GM18498 (cell line): Measurements from ENCODE around the gene COPG2.
A peak's percentile ranks its signal among the peaks of the same experiment; 100 is the strongest.
"Not testable (repeated sequence)": the region's sequence is repeated elsewhere in the genome, so short reads cannot be mapped to it uniquely, and the experiment has no call there.

Experiments used
- ATAC-seq: cut with Tn5 transposase; IDR thresholded peaks from one replicate; pipeline ENCODE4 v1.9.1; 2021; ENCODE audit warnings: mild to moderate bottlenecking, moderate library complexity; ENCODE audit not compliant: unreplicated experiment

Gene COPG2, protein sequence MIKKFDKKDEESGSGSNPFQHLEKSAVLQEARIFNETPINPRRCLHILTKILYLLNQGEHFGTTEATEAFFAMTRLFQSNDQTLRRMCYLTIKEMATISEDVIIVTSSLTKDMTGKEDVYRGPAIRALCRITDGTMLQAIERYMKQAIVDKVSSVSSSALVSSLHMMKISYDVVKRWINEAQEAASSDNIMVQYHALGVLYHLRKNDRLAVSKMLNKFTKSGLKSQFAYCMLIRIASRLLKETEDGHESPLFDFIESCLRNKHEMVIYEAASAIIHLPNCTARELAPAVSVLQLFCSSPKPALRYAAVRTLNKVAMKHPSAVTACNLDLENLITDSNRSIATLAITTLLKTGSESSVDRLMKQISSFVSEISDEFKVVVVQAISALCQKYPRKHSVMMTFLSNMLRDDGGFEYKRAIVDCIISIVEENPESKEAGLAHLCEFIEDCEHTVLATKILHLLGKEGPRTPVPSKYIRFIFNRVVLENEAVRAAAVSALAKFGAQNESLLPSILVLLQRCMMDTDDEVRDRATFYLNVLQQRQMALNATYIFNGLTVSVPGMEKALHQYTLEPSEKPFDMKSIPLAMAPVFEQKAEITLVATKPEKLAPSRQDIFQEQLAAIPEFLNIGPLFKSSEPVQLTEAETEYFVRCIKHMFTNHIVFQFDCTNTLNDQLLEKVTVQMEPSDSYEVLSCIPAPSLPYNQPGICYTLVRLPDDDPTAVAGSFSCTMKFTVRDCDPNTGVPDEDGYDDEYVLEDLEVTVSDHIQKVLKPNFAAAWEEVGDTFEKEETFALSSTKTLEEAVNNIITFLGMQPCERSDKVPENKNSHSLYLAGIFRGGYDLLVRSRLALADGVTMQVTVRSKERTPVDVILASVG

DNA sequence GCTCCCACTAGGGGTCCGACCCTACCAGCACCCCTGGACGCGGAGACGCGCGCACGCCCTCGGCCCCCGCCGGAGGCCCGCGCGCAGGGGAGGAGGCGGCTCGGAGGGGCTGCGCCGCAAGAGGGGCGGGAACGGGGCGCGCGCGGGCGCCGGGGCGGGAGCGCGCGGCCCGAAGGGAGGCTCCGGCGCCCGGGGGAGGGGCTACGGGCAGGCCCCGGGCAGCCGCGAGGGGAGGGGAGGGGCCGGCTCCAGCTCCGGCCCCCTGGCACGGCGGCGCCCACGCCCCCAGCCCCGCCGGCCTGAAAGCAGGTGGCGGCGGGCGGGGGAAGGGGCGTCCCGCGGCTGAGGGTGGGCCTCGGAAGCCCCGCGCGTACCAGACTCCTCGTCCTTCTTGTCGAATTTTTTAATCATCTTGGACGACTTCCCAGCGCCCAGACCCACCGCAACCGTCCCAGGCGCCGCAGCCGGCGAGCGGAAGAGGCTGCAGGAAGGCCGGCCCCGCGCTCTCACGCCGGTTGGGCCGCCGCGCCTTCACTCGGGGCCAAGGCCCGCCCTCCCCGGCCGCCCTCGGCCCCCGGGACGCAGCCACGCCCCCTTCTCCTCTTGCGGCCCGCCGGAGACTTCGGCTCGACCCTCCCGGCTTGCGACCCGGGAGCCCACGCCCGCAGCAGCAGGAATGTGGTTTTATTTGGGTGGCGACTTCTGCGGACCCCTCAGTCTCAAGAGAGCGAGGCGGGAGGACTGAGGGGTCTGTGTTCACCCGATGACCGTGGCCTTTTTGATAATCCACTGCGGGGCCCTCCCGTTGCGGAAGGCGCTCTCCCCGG, at the start of gene COPG2:
TSS of gene COPG2 (minus strand) at position 491 of the 827 bp plus-strand sequence. CDS start at position 411, 80 bp downstream.
- peak; percentile 97 for ATAC-seq

DNA sequence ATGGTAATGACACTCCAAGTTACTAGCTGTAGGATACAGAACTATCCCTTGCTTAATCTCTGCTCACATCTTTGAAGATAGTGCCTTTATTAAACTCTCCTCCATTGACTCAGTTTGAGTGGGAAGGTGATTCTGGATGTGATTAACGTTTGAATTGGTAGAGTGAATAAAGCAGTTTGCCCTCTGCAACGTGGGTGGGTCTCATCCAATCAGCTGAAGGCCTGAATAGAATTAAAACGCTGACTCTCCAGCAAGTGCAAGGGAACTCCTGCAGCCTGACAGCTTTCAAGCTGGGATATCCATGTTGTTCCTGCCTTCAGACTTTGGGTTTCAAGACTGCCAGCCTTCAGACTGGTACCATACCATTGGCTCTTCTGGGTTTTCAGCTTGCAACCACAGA, 43.9 kb upstream of the COPG2 start:
- no peak for ATAC-seq

DNA sequence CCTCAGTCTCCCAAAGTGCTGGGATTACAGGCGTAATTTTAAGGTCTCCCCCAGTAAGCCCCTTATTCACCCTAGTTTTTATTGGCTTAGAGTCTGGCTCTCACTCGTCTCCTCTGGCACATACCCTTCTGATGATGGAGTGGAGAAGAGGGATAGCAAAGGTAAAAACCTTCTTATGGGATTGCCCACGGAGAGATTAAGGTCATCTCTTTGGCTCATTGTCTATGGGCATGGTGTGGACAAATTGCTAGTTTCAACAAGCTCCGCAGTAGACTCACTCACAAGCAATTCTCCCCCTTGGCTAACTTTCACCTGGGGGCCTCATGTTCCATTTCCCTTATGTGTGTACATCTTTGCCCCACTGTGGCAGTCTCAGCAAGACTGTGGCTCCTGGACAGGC, 40.2 kb upstream of the COPG2 start:
- ATAC-seq, result no peak

DNA sequence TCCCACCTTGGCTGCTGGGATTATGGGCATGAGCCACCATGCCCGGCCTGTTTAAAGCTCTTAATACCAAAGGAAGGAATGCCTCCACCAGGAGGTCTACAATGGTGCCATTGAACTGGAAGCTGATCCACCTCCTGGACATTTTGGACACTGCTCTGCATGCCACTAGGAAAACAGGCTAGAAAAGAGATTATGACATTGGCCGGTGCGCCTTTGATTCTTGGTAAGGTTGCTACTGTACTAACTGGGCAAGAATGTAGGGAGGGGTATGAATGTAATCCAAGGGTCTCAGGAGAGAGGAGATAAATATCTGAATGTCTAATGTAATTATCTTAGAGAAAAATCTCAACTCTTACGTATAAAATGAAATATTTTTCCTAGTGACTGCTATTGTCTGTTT, 39.5 kb upstream of the COPG2 start:
- ATAC-seq, result no peak

DNA sequence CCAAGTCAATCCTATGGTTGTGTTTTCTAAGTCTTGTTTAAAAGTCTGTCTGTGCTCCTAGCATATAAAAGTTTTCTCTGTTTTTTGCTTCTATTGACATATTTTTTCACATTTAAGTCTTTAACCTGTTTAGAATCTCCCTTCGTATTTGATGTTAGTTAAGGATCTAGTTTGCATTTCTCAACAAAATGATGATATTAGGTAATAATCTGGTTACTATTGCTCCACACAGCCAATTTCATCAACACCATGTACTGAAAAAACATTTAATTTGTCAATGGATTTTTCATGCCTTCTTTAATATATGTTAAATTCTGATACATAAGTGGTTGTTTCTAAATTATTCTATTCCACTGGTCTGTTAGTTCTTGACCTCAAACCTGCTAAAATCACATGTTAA, 35.3 kb upstream of the COPG2 start:
- ATAC-seq, result no peak

DNA sequence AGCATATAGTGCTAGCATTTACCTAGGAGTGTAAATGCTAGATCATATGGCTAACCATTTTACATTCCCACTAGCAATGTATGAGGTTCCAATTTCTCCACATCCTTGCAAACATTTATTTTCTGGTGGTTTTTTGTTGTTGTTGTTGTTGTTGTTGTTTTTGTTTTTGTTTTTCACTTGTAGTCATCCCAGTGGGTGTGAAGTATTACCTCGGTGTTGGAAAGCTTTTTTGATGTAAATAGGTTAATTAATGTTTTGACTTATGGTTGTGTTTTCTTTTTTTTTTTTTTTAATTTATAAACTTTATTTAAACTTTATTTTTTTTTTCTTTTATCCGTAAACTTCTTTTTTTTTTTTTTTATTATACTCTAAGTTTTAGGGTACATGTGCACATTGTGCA, 33.1 kb upstream of the COPG2 start:
- ATAC-seq, result no peak

DNA sequence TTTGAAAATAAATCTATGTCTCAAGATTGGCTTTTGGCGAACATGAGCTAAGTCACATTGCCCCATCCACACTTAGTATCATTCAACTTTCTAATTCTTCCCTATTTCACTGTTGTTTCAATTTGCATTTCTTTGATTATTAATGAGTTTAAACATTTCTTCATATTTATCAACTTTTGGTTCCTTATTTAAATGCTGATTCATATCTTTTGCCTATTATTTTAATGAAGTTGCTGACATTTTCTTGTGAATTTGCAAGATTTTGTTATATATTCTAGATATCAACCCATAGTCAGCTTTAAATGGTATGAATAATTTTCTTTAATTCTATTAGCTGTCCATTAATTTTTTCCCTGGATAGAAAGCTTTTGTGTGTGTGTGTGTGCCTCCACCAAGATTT, 32.2 kb upstream of the COPG2 start:
- ATAC-seq, result no peak

DNA sequence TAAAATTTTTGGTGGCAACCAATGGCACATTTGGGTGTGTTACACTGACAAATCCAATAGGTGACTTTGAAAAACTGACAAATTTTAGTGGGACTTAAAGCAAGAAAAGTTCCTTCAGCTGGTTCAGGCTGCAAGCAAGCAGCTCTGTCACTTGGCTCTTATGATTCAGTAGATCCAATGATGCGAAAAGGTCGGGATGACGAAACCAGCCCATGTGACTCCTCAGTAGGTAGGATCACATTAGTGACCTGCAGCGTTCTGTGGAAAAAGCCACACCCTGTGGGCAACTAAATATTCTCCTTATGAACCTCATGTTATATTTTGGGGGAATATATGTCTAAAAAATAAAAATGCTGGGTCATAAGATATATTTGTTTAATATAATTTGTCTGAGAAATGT, 31.1 kb upstream of the COPG2 start:
- ATAC-seq, result no peak

DNA sequence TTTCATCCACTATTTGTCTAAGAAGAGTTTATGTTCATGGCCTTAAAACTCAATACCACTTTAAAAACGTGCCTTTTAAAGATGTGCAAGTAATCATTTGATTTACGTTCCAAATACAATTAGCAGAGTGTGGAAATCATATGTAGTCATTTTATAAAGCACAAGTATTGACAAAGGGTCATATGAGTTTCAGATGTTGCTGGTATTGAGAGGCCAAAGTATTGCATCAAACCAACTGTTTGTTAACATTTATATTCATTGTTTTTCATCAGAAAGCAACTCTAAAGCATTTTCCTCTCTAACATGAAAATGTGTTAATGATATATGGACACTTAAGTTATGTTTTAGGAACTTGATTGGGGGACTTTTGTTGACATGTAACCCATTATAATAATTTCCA, 29.3 kb upstream of the COPG2 start:
- no peak for ATAC-seq

DNA sequence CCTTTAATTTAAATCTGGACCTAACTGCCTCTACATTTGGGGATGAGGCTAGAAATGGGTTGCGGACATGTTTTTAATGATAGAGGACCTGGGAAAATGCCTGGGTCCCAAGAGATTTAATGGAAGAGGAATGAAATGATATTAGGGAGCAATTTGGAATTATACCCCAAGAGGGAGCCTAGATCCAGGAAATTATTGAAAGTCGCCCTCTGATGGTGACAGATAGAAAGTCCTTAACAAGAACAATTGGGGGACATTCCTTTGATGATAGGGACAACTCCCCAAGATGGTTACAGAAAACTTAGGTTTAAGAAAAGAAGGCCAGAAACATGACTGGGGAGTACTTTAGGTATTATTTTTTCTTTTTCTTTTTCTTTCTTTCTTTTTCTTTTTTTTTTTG, 27.3 kb upstream of the COPG2 start:
- no peak for ATAC-seq

DNA sequence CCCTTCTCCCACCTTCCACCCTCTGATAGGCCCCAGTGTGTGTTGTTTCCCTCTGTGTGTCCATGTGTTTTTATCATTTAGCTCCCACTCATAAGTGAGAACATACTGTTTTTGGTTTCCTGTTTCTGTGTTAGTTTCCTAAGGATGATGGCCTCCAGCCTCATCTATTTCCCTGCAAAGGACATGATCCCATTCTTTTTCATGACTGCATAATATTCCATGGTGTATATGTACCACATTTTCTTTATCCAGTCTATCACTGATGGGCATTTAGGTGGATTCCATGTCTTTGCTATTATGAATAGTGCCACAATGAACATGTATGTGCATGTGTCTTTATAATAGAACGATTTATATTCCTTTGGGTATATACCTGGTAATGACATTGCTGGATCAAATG, 23.8 kb upstream of the COPG2 start:
- not testable (repeated sequence) for ATAC-seq

DNA sequence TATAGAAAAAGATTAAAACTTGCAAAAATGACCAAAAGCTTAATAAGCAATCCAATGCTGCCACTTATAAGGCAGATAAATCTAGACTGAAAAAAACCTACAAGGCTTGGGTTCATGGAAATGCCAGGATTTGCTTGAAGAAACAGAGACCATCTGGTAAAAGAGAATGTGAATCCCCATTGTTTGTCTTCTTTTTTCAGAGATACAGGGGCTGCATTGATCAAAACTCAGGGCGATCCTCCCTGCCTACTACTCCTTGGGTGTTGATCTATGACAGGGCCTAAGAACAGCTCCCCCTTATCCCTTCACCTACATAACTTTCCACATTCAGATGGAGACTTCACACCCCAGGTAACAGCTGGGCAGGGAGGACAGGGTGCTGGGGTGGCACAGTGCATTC, 21.1 kb upstream of the COPG2 start:
- no peak for ATAC-seq

DNA sequence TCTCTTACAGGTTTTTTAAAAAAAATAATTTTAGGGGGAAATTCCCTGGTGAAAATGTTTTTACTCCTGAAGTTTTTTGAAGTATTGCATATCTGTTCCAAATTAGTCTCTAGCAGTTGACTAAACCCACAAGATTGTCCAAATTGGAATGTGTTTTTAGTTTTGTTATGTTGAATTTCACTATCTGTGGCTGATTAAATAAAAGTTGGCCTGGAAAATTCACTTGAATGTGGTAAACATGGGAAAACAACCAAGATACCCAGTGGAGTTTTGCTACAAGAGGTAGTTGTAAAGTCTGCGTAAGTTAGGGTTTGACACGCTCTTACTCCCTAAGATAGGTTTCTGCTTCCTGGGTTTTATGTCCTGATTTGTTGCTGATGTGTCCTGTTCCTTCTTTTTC, 14.5 kb upstream of the COPG2 start:
- no peak for ATAC-seq

DNA sequence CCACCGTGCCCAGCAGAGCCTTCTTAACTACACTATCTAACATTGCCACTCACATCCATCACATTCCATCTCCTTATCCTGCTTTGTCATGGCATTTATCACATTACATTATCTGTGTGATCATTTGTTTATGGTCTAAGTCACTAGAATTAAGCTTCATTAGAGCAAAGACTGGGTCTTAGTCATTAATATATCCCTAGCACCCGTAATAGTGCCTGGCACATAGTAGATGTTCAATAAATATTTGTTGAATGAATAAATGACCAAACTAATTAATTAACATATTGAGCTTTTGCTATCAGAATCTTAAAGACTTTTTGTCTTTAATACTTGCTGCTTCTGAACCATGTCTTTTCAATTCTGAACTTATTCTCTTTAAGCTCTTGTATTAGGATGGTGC, 5.9 kb upstream of the COPG2 start:
- no peak for ATAC-seq

DNA sequence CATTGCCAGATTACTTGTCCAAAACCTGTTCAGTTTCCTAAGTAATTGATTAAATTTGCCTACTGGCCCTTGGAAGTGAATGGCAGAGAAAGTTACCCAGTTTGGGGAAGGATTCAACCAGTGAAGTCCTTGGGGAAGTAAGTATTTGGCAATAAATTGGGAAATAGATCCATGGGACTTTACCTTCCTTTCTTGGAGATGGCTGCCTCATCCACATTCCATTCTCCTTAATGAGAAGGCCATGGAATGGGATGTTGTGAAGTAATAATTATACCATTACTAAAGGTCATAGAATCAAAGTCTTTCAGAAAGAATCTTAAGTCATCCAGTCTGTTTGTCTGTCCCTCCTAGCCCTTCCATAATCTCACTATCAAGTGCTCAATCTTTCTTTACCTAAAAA, 4.5 kb upstream of the COPG2 start:
- ATAC-seq, result no peak

DNA sequence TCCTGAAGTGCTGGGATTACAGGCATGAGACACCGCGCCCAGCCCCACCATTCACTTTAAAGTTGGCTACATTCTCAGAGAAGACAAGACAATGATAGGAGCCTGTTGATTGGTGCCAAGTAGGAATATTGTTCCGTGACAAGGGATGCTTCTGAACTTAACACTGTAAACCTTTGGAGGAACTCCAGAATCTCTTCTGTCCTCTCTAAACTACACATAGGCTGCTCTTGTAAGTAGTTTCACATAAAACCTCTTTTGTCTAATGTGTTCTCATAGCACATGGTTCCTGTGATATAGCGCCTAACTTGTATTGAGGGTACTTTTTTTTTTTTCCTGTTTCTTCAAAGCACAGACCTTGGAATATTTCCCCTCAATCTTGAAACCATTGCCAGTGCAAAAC, 3.6 kb upstream of the COPG2 start:
- no peak for ATAC-seq

DNA sequence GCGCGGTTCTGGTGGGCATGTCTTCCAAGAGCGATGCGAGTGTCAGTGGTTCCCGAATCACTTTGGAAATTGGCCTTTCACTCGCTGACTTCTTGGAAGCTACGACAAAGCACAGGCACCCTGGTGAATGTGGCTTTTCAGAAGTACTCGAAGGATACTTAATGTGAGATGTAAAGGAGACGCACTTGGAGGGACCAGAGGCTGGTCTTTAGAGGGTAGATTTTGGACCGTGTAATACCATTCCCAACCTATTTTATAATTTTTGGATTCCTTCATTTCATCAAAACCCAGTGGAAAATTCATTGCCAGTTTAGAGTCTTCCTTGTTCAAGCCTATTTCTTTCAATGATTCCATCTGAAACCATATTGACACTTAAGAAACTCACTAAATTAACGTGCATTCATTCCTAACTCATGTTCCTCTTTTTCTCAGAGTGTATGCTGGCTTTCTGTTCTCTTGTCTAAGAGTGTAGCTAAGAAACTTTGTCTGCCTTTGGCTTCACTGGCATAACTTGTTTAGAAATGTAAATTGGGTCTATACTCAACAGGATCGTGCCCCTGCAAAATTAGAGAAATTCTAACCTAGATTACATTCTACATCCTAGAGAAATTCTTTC, 645 bp upstream of the COPG2 start:
- ATAC-seq, result no peak

DNA sequence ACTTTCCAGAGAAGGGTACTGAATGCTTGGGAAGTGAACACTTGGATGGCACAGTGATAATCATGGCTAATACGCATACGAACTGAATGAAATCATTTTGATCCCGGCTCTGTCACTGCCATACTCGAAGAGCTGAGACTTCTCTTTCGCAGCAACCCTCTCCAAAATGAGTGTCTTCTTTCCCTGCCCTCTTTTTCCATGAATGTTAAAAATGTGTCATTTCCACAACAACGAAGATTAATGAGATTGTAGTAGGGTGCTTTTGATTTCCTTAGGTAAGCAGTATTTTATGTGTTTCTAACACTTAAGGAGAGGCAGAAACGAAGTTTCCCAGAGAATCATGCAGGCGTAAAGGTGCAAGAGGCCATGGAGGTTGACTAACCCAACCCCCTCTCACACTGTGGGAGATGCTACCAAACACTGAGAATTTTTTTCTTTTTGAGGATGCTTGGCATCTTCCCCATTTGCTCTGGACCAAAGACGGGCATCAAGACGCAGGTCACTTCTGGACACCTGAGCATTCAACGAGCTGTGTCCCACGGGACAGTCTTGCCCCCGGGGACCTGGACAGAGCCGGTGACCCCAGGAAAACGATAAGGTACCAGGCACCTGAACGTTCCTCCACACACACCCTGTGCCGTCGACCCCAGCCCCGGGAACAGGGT, 823 bp downstream of the COPG2 start:
- ATAC-seq, result no peak

DNA sequence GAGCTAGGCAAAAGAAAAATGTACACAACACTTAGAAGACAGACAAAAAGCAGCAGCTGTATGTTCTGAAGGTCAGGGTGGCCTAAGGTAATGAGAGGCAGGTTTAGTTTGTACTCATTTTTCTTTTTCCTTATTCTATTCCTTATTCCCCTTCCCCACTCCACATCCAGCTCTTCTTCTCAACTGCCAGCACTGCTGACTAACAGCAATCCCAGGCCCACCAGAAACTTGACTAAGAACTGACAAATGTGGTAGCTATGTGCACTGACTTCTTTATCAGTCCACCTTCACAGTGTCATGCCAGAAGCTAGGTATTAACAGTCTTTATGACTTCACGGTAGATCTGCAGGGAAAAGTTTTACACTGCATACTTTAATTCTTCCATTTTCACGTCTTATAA, 6.1 kb downstream of the COPG2 start:
- ATAC-seq, result no peak

DNA sequence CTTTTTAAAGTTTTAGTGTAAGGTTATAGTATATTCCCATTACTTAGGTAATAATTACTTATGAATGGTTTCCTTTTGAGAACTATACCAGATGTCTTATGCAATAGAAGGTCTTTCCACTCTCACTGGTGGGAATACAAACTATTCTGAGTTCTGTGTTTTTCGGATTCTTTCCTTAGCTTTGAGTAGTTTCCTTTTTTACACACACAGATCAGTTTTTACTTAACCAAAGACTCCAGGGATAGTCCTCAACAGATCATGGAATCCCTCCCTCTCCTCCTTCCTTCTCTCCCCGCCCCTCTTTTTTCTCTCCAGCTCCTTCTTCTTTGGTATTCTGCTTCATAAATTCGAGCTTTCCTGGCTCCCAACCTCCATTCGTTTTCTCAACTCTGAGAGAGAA, 13.3 kb downstream of the COPG2 start:
- no peak for ATAC-seq
